ENCODE measurements around the gene ZHX3.

The ZHX3 gene

DNA sequence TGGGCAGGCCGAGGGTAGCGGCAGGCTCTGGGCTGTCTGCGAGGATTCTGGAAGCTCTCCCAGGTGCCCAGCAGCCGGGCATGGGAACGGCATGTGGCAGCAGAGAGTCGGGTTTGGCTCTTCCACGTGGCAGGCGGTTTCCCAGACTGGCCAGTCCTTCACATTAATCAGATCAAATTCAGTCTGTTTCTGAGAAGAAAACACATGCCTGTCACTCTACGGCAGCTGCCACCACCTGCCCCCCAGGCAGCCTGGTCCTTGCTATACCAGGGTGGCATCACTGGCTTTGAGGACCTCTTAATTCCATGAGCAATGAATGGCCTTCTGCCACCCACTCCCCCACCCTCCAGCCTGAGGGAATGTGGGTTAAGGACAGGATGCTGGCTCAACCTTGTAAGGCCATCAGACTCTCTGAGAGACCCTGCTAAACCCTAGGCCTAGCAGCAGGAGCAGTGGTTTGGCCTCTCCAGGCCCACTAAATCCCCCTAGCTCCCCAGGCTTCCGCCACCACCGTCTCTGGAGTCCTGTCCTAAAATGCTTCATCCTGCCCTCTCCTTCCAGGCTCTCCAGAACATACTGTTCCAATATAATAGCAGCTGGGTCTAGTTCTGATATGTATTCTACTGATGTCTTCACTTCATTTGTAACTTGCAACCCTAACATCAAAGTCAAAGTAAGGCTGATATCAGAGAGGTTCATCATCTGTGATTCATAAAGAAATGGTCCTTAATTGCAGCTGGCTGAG is 132.3 kb downstream of the ZHX3 start:
- Histone ChIP-seq H3K4me3 (ENCODE audit: extremely low read depth, insufficient read depth, low read length, poor library complexity, severe bottlenecking) (no peak overlapping the region), H3K36me3 (ENCODE audit: control insufficient read depth, insufficient read depth, low read length) (peaks cover 10% of the 10 kb centered on the region)
- 93 to 96% methylated on average over 7 to 9 of the region's 11 CpGs for WGBS, 2 experiments (ENCODE audit: insufficient coverage in 2 of 2)

DNA sequence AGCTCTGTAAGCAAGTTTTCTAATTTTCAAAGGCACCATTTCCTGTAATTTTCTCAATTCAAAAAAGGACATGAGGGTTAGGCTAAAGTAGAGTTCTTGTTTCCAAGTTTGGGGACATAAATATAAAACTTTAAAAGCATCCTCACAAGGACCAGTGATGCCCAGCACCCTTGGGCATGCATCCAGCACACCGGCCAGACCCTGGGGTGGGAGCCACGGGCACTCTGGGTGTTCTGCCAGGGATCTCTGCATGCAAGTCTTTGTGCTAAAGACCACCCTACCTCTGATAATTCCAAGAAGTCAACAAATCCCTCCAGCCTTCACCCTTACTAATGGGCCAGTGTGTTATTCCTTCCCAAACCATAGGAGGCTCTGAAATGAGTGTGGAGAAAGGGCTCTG is 133.7 kb downstream of the ZHX3 start:
- H3K4me1 ChIP-seq (ENCODE audit: control insufficient read depth, insufficient read depth, low read length, poor library complexity, severe bottlenecking), result no peaks in the 10 kb centered on the region
- no peaks in the 10 kb centered on the region for H3K9me3 ChIP-seq (ENCODE audit: control insufficient read depth, low read length)
- 100% methylated on average over 2 of the region's 2 CpGs for WGBS, 2 experiments (ENCODE audit: insufficient coverage in 2 of 2)
- no peak overlapping the region for H3K4me3 ChIP-seq (ENCODE audit: extremely low read depth, insufficient read depth, low read length, poor library complexity, severe bottlenecking)
- peaks cover 18% of the 10 kb centered on the region for H3K36me3 ChIP-seq (ENCODE audit: control insufficient read depth, insufficient read depth, low read length)
- no peak overlapping the region for H3K27ac ChIP-seq (ENCODE audit: low read depth, low read length, severe bottlenecking)

More for the DNA sequence above, 132.3 kb downstream of the ZHX3 start:
- H3K4me1 ChIP-seq (ENCODE audit: control insufficient read depth, insufficient read depth, low read length, poor library complexity, severe bottlenecking), result no peaks in the 10 kb centered on the region
- H3K9me3 ChIP-seq (ENCODE audit: control insufficient read depth, low read length), result peaks cover 6% of the 10 kb centered on the region
- no peak overlapping the region for H3K27ac ChIP-seq (ENCODE audit: low read depth, low read length, severe bottlenecking)

DNA sequence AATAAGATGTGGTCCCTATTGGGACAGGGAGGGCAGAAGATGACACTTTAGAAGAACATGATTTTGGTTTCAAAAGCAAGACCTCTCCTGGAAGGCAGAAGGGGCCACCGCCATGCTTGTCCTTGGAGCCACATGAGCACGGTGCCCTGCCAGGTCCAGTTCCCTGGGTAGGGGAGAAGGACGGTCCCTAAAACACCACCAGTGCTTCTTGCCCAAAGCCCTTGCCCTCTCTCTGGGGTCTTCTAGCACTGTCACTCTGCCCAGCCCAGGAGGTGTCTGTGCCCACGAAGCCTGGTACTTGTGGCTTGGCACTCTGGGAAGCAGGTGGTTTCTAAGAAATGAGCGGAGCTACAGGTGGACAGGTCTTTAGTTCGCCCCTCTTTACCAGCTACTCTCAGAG is 134.1 kb downstream of the ZHX3 start:
- peaks cover 22% of the 10 kb centered on the region for H3K36me3 ChIP-seq (ENCODE audit: control insufficient read depth, insufficient read depth, low read length)
- H3K4me1 ChIP-seq (ENCODE audit: control insufficient read depth, insufficient read depth, low read length, poor library complexity, severe bottlenecking), result no peaks in the 10 kb centered on the region
- H3K4me3 ChIP-seq (ENCODE audit: extremely low read depth, insufficient read depth, low read length, poor library complexity, severe bottlenecking), result no peak overlapping the region
- whole genome bisulfite sequencing, 2 experiments (ENCODE audit: insufficient coverage in 2 of 2), result 94 to 100% methylated on average over 2 to 3 of the region's 6 CpGs
- H3K27ac ChIP-seq (ENCODE audit: low read depth, low read length, severe bottlenecking), result no peak overlapping the region
- no peaks in the 10 kb centered on the region for H3K9me3 ChIP-seq (ENCODE audit: control insufficient read depth, low read length)

DNA sequence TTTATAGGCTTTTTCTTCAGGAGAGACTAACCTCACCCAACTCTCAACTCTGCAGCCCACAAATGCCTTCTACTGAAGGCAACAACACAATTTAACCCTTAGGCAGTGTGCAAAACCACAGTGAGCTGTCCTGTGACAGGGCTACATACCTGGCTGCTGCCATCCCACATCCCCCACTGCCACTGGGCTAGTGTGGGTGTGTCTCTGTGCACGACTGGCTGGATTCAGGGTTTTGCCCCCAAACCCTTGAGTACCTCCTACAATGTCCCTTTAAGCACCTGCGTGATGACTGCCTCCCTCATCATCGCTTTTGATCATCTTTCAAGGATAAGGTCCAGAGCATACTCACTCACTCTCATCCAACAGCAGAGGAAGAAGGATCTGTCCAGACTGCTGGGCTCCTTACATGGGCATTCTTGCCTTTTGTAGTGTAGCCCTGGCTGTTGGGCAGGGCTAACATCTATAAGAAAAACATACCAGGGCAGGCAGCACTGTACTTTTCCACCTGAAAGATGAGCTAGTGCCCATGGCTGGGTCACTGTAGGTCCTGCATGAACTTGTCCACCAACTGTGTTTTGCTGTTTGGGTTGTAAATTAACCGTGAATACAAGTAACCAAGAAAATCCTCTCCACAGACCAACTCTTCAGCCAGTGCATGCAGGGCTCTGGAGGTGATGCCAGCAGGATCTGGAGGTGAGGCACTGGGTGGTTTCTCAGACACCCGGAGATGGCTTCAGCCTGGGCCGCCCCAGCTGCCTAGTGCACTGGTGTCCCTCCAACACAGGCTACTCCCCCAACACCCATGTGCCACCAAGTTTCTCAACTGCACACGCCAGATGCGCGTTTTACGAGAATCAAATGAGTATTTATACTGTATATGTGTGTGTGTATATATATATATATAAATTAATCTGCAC is 135.0 kb downstream of the ZHX3 start:
- Histone ChIP-seq H3K27ac (ENCODE audit: low read depth, low read length, severe bottlenecking) (no peak overlapping the region), H3K9me3 (ENCODE audit: control insufficient read depth, low read length) (no peaks in the 10 kb centered on the region), H3K4me3 (ENCODE audit: extremely low read depth, insufficient read depth, low read length, poor library complexity, severe bottlenecking) (no peak overlapping the region), H3K4me1 (ENCODE audit: control insufficient read depth, insufficient read depth, low read length, poor library complexity, severe bottlenecking) (peaks cover 7% of the 10 kb centered on the region), H3K36me3 (ENCODE audit: control insufficient read depth, insufficient read depth, low read length) (peaks cover 30% of the 10 kb centered on the region)
- WGBS, 2 experiments (ENCODE audit: insufficient coverage in 2 of 2), result 94 to 100% methylated on average over 3 of the region's 10 CpGs

DNA sequence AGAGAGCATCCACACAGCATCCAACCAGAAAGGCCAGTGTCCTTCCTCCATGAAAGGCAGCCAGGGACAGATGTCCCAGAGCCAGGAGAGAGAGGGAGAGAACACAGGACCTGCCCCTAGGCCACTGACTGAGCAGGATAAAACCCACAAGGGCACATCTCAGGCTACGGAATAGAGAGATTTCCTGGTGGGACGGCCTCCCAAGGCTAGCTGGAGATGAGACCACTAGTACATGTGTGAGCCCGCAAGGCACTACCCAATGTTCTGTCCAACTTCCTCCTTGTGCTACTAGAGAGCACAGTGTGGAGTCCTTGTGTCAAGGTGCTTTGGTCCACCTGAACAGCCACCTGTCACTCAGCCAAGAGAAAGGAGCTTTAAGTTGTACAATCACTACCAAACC is 136.0 kb downstream of the ZHX3 start:
- Histone ChIP-seq H3K36me3 (ENCODE audit: control insufficient read depth, insufficient read depth, low read length) (peaks cover 38% of the 10 kb centered on the region), H3K4me1 (ENCODE audit: control insufficient read depth, insufficient read depth, low read length, poor library complexity, severe bottlenecking) (peaks cover 17% of the 10 kb centered on the region)
- 93 to 100% methylated on average over 2 to 3 of the region's 3 CpGs for WGBS, 2 experiments (ENCODE audit: insufficient coverage in 2 of 2)

DNA sequence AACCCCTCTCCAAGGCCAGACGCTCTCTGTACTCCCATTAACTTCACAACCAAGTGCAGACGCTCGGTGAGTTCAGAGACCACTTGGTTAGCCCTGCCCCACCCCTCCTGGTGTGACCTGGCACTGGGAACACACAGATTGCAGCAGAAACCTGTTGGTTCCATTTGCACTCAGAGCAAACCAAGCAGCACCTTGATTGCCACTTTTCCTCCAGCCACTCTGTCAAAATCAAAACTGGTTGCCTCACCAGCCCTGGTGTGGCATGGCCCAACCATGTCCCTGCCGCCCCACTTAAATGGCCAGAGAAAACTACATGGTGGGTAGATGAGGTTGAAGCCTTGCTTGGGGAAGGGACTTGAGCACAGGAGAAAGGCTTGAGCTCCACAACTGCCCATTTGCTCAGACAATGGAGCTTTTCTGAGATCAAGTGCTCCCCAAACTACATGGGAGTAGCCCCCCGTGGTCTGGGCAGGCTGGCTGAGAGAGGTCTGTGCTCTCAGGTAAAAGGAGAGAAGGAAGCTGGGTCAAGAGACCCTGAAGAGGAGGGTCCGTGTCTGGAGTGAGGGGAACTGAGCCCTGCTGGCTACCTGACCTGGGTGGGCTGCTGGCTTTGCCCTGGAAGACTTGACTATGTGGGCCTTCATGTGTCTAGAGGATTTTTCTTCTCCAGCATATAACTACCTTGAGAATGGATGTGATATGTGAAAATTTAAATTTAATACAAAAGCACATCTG is 136.8 kb downstream of the ZHX3 start:
- Histone ChIP-seq H3K4me3 (ENCODE audit: extremely low read depth, insufficient read depth, low read length, poor library complexity, severe bottlenecking) (no peak overlapping the region), H3K4me1 (ENCODE audit: control insufficient read depth, insufficient read depth, low read length, poor library complexity, severe bottlenecking) (peaks cover 18% of the 10 kb centered on the region), H3K9me3 (ENCODE audit: control insufficient read depth, low read length) (no peaks in the 10 kb centered on the region), H3K36me3 (ENCODE audit: control insufficient read depth, insufficient read depth, low read length) (peaks cover 46% of the 10 kb centered on the region), H3K27ac (ENCODE audit: low read depth, low read length, severe bottlenecking) (no peak overlapping the region)
- WGBS, 2 experiments (ENCODE audit: insufficient coverage in 2 of 2), result 93 to 96% methylated on average over 3 to 5 of the region's 6 CpGs

More for the DNA sequence above, 136.0 kb downstream of the ZHX3 start:
- H3K9me3 ChIP-seq (ENCODE audit: control insufficient read depth, low read length), result no peaks in the 10 kb centered on the region
- H3K27ac ChIP-seq (ENCODE audit: low read depth, low read length, severe bottlenecking), result no peak overlapping the region
- no peak overlapping the region for H3K4me3 ChIP-seq (ENCODE audit: extremely low read depth, insufficient read depth, low read length, poor library complexity, severe bottlenecking)

DNA sequence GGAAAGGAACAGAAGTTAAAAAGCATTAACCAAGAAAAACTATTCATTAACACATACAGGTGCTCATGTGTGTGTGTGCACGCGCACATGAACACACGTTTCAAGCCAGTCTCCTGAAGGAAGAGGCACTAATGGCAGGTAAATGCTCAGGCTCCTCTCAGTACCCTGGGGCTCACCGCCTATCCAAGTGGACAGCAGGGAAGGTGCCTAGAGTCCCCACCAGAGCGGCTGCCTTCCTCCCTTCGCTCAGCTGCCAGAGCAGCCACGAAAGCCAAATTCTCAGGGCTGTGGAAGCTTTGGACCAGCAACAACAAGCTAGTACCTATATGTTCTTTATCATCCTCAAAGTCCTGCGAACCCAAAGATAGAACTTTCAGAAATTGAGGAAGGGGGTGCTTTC is 137.6 kb downstream of the ZHX3 start:
- peaks cover 54% of the 10 kb centered on the region for H3K36me3 ChIP-seq (ENCODE audit: control insufficient read depth, insufficient read depth, low read length)
- WGBS, 2 experiments (ENCODE audit: insufficient coverage in 2 of 2), result 96 to 99% methylated on average over 7 to 8 of the region's 8 CpGs
- no peaks in the 10 kb centered on the region for H3K9me3 ChIP-seq (ENCODE audit: control insufficient read depth, low read length)
- H3K4me1 ChIP-seq (ENCODE audit: control insufficient read depth, insufficient read depth, low read length, poor library complexity, severe bottlenecking), result peaks cover 18% of the 10 kb centered on the region
- no peak overlapping the region for H3K27ac ChIP-seq (ENCODE audit: low read depth, low read length, severe bottlenecking)
- no peak overlapping the region for H3K4me3 ChIP-seq (ENCODE audit: extremely low read depth, insufficient read depth, low read length, poor library complexity, severe bottlenecking)

DNA sequence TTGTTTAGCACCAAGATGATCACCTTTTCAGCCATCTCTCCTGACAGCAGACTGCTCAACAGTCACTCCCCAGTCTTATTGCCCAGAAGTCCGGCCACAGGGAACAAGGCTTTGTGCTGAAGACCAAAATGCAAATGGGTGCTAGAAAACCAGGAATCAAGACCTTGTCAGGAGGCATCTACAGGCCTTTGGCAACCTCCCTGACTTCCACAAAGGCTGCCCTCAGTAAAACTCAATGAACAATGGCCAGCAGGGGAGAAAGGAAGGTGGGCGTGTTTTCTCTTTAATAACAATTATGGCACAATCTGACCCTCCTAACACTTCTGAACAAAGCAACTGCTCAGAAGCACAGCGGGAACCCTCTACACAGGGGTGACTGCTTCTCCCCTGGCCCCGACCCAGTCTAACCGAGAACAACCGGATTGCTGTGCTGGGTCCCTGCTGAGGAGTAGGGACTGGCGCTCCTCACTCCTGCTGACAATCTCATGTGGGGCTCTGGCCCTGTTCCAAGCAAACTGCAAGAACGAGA is 138.6 kb downstream of the ZHX3 start:
- Histone ChIP-seq H3K9me3 (ENCODE audit: control insufficient read depth, low read length) (no peaks in the 10 kb centered on the region), H3K4me3 (ENCODE audit: extremely low read depth, insufficient read depth, low read length, poor library complexity, severe bottlenecking) (no peak overlapping the region), H3K27ac (ENCODE audit: low read depth, low read length, severe bottlenecking) (peak overlapping the region; percentile 8), H3K36me3 (ENCODE audit: control insufficient read depth, insufficient read depth, low read length) (peaks cover 57% of the 10 kb centered on the region), H3K4me1 (ENCODE audit: control insufficient read depth, insufficient read depth, low read length, poor library complexity, severe bottlenecking) (peaks cover 25% of the 10 kb centered on the region)
- WGBS, 2 experiments (ENCODE audit: insufficient coverage in 2 of 2), result 84 to 90% methylated on average over 5 of the region's 8 CpGs

DNA sequence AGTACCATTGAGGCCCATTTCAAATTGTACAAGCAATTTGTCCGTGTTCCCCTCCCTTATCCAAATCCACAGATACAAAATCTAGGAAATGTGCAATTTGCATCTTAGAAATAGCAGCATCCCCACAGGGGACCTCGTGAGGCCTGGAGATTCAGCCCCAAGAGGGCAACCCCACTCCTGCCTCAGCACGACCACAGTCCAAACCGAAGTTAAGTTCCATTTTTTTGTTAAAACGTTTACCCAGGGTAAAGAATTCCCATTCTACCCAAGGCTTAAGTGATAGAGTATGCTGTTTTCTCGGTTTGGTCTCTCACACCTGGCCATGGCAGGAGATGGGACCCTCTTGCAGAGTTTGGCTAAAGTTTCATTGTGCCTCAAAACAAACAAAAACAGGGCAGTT is 139.0 kb downstream of the ZHX3 start:
- 84 to 94% methylated on average over 2 to 3 of the region's 6 CpGs for WGBS, 2 experiments (ENCODE audit: insufficient coverage in 2 of 2)
- H3K27ac ChIP-seq (ENCODE audit: low read depth, low read length, severe bottlenecking), result peak overlapping the region; percentile 8

DNA sequence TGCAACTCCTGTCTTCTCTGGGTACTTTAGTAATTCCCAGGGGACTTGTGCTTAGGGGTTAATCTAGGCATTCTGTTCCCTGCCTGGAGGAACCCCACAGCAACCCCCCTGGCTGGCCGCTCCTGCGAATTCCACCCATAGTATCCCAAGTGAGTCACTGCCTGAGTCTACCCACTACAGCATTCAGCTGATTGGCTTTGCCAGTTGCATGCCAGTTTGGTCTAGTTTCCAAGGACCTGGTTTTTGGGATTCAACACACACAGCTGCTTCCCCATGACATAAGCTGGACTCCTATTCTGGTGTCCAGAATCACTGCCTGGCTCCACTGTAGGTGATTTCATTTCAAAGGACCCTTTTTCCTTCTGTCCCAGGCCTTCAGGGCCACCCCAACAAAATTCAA is 139.9 kb downstream of the ZHX3 start:
- 83 to 85% methylated on average over 2 of the region's 2 CpGs for WGBS, 2 experiments (ENCODE audit: insufficient coverage in 2 of 2)
- peaks cover 28% of the 10 kb centered on the region for H3K4me1 ChIP-seq (ENCODE audit: control insufficient read depth, insufficient read depth, low read length, poor library complexity, severe bottlenecking)

More for the DNA sequence above, 139.0 kb downstream of the ZHX3 start:
- H3K36me3 ChIP-seq (ENCODE audit: control insufficient read depth, insufficient read depth, low read length), result peaks cover 62% of the 10 kb centered on the region
- H3K4me3 ChIP-seq (ENCODE audit: extremely low read depth, insufficient read depth, low read length, poor library complexity, severe bottlenecking), result no peak overlapping the region
- no peaks in the 10 kb centered on the region for H3K9me3 ChIP-seq (ENCODE audit: control insufficient read depth, low read length)
- peaks cover 28% of the 10 kb centered on the region for H3K4me1 ChIP-seq (ENCODE audit: control insufficient read depth, insufficient read depth, low read length, poor library complexity, severe bottlenecking)

More for the DNA sequence above, 139.9 kb downstream of the ZHX3 start:
- Histone ChIP-seq H3K36me3 (ENCODE audit: control insufficient read depth, insufficient read depth, low read length) (peaks cover 67% of the 10 kb centered on the region), H3K9me3 (ENCODE audit: control insufficient read depth, low read length) (no peaks in the 10 kb centered on the region), H3K27ac (ENCODE audit: low read depth, low read length, severe bottlenecking) (peak overlapping the region; percentile 79), H3K4me3 (ENCODE audit: extremely low read depth, insufficient read depth, low read length, poor library complexity, severe bottlenecking) (no peak overlapping the region)

Data from mesodermal cell (in vitro differentiated cells).